Middle frontal gyrus (tissue), 1 donor: ENCODE results near the gene PRKN.
"Not testable (repeated sequence)": the region's sequence is repeated elsewhere in the genome, so short reads cannot be mapped to it uniquely, and the experiment has no call there.

Source experiments
- DNase-seq: peaks from one replicate; pipeline ENCODE4 v3.0.0-alpha.2; 2015; ENCODE audit warnings: low spot score; ENCODE audit errors: extremely low spot score

Gene PRKN

GRCh38 chr6:162541019-162541601, 186.5 kb downstream of the PRKN start:
- no peak for DNase-seq

DNA sequence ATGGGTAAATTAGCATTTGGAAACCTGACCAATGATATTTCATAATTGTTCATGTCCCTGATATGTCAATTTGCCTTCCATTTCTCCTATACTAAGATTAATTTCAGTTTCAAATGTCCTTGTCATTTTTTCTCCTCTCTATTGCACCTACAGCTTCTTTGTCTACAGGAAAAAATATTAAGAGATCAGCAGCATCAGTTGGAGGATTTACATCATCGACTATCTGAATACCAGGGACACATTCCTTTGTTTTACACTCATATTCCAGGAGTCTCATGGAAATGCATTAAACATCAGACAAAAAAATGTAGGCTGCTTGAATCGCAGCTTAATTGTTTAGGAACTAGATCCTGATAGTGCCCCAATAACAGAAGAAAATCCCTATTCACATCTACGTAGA, 188.2 kb downstream of the PRKN start:
- DNase-seq, result no peak

DNA sequence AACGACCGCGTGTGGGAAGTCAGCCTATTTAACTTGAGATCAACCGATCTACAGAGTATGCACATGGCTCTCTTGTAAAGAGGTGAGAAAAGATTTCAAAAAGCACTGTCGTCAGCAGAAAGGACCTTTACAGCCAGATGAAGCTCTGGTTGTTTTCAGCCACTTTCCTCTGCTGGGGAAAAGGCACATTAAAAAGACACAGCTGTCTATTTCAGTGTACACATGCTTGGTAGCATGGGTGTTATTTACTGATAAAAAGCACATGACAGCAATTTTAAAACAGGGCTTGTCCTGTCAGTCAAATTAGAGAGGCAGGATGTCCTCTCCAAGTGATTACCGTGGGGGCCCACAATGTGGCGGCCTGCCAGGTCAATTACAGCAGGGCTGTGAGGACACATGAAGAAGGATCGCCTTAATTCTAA, 188.9 kb downstream of the PRKN start:
- no peak for DNase-seq

DNA sequence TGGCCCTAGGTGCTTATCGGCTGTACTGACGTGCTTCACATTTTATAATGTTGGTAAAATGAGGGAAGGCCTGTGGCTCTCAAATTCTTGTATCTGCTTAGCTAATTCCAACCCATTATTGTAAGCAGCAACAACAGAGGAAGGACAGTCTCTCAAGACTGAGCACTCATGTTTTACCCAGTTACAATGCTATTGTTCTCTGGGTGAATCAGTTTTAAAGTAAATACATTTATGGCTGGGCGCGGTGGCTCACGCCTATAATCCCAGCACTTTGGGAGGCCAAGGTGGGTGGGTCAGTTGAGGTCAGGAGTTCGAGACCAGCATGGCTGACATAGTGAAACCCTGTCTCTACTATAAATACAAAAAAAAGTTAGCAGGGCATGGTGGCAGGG, 194.6 kb downstream of the PRKN start:
- DNase-seq, result no peak

DNA sequence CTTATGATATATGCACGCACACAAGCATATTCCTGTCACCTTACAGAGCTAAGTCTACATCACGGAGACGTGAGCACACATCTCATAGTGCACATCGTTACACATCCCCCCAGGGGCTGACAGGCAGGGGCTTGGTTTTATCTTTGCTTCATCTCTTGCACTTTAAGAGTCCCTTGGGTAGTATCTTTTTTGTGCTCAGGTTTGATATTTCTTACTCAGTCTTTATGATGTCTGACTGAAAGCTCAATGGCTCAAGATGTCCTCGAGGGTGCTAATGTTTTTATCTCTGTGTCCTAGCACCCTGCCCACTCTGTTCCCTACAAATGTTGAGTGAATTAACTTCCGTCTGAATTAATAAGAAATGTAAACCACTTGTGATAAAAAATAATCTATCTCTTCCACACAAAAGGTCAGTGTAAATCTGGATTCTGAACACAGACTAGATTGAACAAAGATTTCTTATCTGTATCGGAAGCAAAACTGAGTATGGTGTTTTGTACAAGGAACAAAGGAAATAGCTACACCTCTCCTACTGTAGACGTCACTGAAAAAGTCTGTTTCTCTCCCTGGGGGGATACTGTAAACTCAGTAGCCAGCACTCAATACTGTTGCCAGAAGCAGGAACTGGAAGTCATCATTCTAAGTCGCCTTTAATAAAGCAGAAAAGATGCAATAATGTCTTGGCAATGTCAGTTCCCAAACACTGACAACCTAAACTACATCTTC, 195.1 kb downstream of the PRKN start:
- DNase-seq, result no peak

- not testable (repeated sequence) for DNase-seq
Measured at GRCh38 chr6:162531391-162531790, 196.2 kb downstream of the PRKN start.

DNA sequence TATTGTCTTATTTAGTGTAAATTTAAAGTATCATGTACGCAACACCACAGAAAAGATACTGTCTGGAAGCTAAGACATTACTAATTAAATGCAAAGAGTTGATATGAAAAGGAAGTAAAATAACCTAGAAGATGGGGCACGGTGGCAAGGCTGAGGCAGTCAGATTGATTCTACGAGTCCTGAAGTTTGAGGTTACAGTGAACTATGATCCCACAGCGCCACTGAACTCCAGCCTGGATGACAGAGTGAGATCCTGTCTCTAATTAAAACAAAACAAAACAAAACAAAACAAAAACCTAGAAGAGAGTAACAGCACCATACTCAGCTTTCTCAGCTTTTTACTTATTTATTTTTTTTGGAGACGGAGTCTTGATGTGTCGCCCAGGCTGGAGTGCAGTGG, 199.0 kb downstream of the PRKN start:
- DNase-seq, result no peak

GRCh38 chr6:162526960-162527359, 200.6 kb downstream of the PRKN start:
- DNase-seq, result no peak

- DNase-seq, result no peak
Measured at GRCh38 chr6:162525181-162525580, 202.4 kb downstream of the PRKN start.

DNA sequence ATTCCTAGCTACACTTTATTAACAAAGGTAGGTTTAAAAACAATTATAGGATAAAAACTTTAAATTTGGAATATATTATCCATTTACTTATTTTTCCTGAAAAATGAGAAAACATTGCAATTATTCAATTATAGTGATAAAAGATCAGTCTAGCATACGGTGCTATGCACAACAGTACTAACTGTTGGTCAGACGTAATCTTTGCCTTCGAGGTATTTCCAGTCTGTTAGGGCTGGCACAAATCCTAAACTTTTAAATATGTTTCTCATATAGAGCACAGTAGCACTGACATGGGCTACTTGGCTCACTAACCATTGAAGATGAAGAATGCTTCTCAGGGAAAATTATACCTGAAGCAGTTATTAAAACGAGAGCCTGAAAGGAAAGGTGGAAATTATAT, 214.8 kb downstream of the PRKN start:
- DNase-seq, result no peak

DNA sequence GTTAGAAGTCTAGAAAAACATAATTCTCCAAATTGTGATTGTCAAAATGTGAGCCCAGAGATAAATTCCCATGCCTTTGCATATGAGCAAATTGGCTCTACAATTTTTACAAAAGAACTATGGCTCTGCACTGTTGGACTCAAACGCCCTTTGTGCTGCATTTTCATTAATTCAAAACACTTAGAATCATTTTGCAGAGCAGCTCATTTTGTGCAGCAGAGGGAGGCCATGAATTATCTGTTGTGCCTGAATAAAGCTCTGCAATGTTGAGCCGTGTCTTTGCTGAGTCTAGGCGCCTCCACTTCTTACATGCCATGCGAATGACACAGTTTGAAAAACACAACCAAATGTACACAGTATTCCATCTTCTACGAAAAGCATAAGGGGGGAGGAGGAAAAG, 230.2 kb downstream of the PRKN start:
- no peak for DNase-seq

GRCh38 chr6:162493917-162494316, 233.6 kb downstream of the PRKN start:
- DNase-seq, result no peak

GRCh38 chr6:162491637-162492036, 235.9 kb downstream of the PRKN start:
- DNase-seq, result no peak

DNA sequence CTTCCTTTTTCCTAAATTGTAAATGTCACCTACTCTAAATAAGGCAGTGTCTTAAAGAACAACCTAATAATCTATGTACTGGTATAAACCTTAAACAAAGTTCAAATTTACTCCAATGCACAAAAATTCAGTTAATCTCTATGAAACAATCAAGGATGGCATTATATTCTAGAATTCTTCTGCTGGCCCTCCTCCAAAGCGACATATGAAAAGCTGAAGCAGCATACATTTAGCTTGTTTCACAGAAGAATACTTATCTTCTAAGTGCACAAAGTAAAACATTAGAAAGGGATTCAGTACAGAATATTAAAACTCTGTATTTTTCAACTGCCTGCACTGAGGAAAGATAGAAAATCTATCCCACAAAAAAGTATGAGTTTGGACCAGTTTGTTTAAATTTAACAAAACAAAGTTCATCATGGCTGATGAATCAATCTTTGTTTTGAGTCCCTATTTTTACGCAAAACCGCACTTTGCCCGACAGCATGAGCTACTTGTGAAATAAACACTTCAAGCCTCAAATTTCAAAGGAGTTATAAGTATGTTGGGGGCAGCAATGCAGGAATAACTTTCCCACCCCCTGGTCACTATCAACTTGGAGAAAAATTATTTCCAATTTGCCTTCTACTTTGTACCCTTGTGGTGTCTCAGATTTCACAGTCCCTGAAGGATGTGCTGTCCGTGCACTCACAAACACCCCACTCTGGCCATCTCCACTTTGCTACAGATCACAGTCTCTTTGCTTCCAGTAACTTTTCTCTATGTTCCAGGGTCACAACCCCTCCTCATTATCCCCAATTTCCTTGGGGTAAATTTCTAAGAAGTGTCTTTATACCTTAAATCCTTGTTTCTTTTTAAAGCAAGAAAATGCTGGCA, 238.2 kb downstream of the PRKN start:
- no peak for DNase-seq

GRCh38 chr6:162488444-162488843, 239.1 kb downstream of the PRKN start:
- no peak for DNase-seq

- no peak for DNase-seq
Measured at GRCh38 chr6:162485464-162485863, 242.1 kb downstream of the PRKN start.

DNA sequence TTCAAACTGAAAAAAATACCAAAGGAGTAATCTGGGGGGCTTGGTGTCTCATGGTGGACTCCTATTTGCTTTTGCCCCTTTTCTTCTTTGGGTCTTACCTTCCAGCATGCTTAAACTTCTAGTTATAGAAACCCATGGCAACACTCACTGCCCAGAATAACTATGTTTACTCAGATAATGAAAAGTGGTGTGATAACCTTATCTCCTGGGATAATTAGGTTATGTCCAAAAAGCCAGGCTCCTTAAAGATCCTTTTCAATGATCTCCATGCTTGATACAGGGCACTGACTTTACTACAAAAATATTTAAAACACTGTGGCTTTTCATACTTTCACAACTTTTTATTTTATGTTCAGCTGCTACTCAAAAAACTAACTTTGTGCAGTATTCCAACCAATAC, 245.6 kb downstream of the PRKN start:
- no peak for DNase-seq

DNA sequence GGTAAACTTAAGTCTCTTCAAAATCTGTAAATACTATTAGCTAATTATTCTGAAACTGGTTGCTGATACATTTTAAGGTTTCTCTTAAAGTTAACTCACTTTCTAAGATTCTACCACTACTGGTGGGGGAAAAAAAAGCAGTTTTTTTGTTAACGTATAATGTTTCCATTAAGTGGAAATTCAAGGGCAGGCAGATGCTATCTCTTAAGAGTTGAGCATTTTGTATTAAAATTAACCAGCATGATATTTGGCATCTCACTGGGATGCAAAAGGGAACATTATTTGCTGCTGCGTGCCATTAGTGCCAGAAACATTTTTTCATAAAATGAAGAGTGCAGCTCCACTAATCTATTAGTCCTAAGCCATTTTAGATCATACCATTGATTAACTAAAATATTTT, 246.2 kb downstream of the PRKN start:
- no peak for DNase-seq

DNA sequence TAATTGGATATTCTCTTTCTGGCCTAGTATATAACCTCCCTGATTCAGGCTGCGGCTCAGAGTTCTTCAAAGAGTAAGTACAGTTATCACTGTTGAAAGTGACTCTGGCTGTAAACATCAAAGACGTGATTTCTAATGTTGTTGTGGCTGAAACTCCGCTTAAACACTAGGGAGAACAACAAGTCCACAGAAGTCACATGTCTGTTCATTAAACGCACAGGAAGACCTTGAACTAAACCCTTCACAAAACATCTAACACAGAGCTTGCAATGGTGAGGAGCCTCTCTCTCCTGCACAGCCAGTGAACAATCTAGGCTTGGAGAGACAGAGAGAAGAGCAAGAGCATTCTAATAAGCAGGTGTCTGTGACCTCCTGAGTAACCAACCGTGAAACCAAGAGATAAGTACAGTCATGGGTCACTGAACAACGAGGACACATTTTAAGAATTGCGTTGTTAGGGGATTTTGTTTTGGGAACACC, 249.3 kb downstream of the PRKN start:
- no peak for DNase-seq

GRCh38 chr6:162474722-162475121, 252.8 kb downstream of the PRKN start:
- DNase-seq, result no peak

DNA sequence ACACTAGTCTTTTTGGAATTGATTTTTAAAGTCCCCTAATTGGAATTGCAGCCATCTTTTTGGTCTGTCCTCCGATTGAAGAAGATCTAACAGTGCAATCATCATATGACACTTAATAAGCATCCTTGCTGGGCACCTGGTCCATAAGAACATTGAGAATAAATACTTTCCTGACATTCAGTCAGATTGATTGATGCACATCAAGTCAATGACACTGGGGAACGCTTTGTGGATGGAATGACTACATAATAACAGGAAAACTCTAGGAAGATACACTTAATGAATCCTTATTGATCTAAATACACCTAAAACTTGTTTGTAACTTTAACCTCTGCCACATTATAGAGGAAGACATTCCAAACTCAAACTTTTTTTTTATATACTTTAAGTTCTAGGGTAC, 255.7 kb downstream of the PRKN start:
- DNase-seq, result no peak

DNA sequence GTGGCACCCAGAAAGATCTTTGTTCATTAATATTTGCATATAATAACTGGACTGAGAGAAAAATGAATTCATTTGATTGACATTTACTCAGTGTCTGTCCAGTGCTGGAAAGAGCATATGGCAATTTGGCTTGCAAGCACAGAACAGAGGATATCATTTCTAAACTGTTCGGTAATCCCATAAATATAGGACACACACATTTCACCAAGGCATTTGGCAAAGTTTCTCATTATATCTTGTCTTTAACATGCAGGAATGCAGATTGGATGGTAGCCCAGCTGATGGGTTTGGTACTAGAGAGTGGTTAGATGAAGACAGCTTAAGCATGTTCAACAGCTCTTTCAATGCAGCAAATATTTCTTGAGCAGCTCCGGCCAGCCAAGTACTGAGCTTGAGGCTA, 259.2 kb downstream of the PRKN start:
- peak; percentile 27 for DNase-seq
